Adrenal gland (tissue), 12 donors: ENCODE data around the gene STOM. TPM values are rescaled to one million over a fixed set of nuclear protein-coding genes. Genes with fewer than 3 reads are reported as not detected.

Experiments
- DNase-seq, 7 donors: peaks; one replicate each; pipeline ENCODE4 v3.0.0-alpha.2; 2019 to 2020
- H3K27ac ChIP-seq, 5 donors: fragments of 200-600 bp; sonication (generic) in 4 of 5; 1 replicate in 3 of 5; 2 replicates in 2 of 5; pipeline versions ENCODE4 v1.5.1 to v1.8.0; 2016 to 2020; ENCODE audit warnings: mild to moderate bottlenecking in 1 of 5
- H3K27me3 ChIP-seq: fragments of 200-600 bp; 2 replicates; pipeline ENCODE4 v1.8.0; 2021
- H3K36me3 ChIP-seq, 2 donors: fragments of 200-600 bp; replicated peaks in 1 of 2; 1 replicate in 1 of 2; 2 replicates in 1 of 2; pipeline versions ENCODE4 v1.5.1 to v1.8.0; 2018 to 2022
- H3K4me1 ChIP-seq, 2 donors: fragments of 200-600 bp; replicated peaks in 1 of 2; 1 replicate in 1 of 2; 2 replicates in 1 of 2; pipeline versions ENCODE4 v1.5.1 to v1.8.0; 2018 to 2021
- H3K4me3 ChIP-seq, 4 donors: fragments of 200-600 bp; sonication (generic) in 3 of 4; one replicate each; pipeline ENCODE4 v1.5.1; 2016 to 2018
- H3K9me3 ChIP-seq, 3 donors: fragments of 200-600 bp; sonication (generic) in 1 of 3; replicated peaks in 1 of 3; 1 replicate in 2 of 3; 2 replicates in 1 of 3; pipeline versions ENCODE4 v1.5.1 to v1.8.0; 2016 to 2021
- CTCF ChIP-seq, 6 experiments: fragments of 450-650 bp in 4 of 6; fragments of 200-600 bp in 2 of 6; sonication (generic) in 1 of 6; IDR thresholded peaks; 1 replicate in 5 of 6; 2 replicates in 1 of 6; pipeline versions ENCODE4 v1.5.1 to v1.8.0; 2016 to 2021; ENCODE audit warnings: antibody characterized with exemption in 6 of 6, mild to moderate bottlenecking in 2 of 6, moderate library complexity in 1 of 6
- POLR2A ChIP-seq, 2 donors: fragments of 450-650 bp; IDR thresholded peaks; one replicate each; pipeline ENCODE4 v1.6.1; 2017; ENCODE audit warnings: antibody characterized with exemption in 2 of 2, mild to moderate bottlenecking in 2 of 2, moderate library complexity in 1 of 2
- WGBS, 4 donors: extraction: QIAGEN DNeasy Blood & Tissue Kit in 2 of 4; methylation state at CpG; one replicate each; pipeline versions ENCODE4 v1.1.5 to v1.1.7; 2013 to 2017; 5-methylcytosine and 5-hydroxymethylcytosine counted together
- intact Hi-C, 2 donors: fragments of 100-400 bp; cut with DNase I; formaldehyde crosslinking; loops; one replicate each; pipeline versions ENCODE4 v1.14.1 to v1.15.0; 2022 to 2023
- polyA plus RNA-seq, 3 donors: library from polyadenylated mRNA; stranded (reverse); fragments of 200-250 nt in 2 of 3; fragments of 350-450 nt in 1 of 3; fragmentation: Illumina TruSeq in 1 of 3; extraction: RNeasy Lipid Tissue Mini Kit (QIAGEN cat#74804) in 1 of 3; gene quantifications; one replicate each; pipeline ENCODE4 v1.2.3, GENCODE V29; 2013 to 2014
- total RNA-seq, 9 donors: library from RNA; depleted of rRNA in 4 of 9; stranded (reverse); fragments of >200 nt in 4 of 9; fragments of 120-200 nt in 1 of 9; fragmentation: NEBNext Ultra II Directional in 1 of 9; extraction: Animal tissue kit (Norgen Biotek cat#: 25700) in 1 of 9; gene quantifications; one replicate each; pipeline versions ENCODE4 v1.1.0 to v1.2.4, GENCODE V29; 2013 to 2023
- donor health status: healthy with polysubstance abuse.
- donor health status: Bipolar disorder and iron deficiency.
- donor health status: DM: yes; HTN: yes; CAD: no.
- donor health status: DM: no; HTN: no; CAD: no.
- donor health status: DM: no; HTN: no; CAD: no.
- donor health status: DM: yes; HTN: yes; CAD: no.

The STOM gene
- total and polyA plus RNA-seq, 12 donors, result 104 to 427 (median 211) TPM

- Histone ChIP-seq H3K36me3 (peaks cover 0 to 76% of the 10 kb centered on the region in 2 donors), H3K4me1 (no peaks in the 10 kb centered on the region), H3K9me3 (no peaks in the 10 kb centered on the region), H3K27me3 (no peaks in the 10 kb centered on the region), H3K27ac (no peak overlapping the region), H3K4me3 (no peak overlapping the region)
- TF ChIP-seq POLR2A (IDR thresholded peaks at IDR 0.05) (no peak), CTCF (IDR thresholded peaks at IDR 0.05) (no peak)
- DNase-seq, result no peak
- intact Hi-C loops, result loop anchor here in 1 of 2 donors (10.0 kb wide), 1 partner anchor 97 kb away; no protein-coding TSS in a partner anchor
- 91 to 92% (median 92%) methylated on average over 15 to 17 of the region's 17 CpGs for WGBS, 4 donors
Observed at GRCh38 chr9:121312169-121312568, 57.9 kb downstream of the STOM start.

- intact Hi-C loops, result loop anchor here in 1 of 2 donors (10.0 kb wide), 1 partner anchor 96 kb away; no protein-coding TSS in a partner anchor
- Histone ChIP-seq H3K36me3 (peaks cover 0 to 68% of the 10 kb centered on the region in 2 donors), H3K27me3 (no peaks in the 10 kb centered on the region), H3K4me3 (no peak overlapping the region), H3K27ac (no peak overlapping the region), H3K9me3 (no peaks in the 10 kb centered on the region), H3K4me1 (peaks cover 5 to 7% of the 10 kb centered on the region in 2 donors)
- DNase-seq, result peak in 1 of 7 donors; percentile 2
- no peak for TF ChIP-seq CTCF (IDR thresholded peaks at IDR 0.05)
- no peak for TF ChIP-seq POLR2A (IDR thresholded peaks at IDR 0.05)
- 71 to 89% (median 88%) methylated on average over 4 to 9 of the region's 9 CpGs for WGBS, 4 donors
Observed at GRCh38 chr9:121310571-121310970, 59.5 kb downstream of the STOM start.

GRCh38 chr9:121309833-121310425 lies 60.1 kb downstream of the STOM start:
- no peak overlapping the region for H3K4me3 ChIP-seq
- H3K4me1 ChIP-seq, result peaks cover 10 to 13% of the 10 kb centered on the region in 2 donors
- no peak for TF ChIP-seq POLR2A (IDR thresholded peaks at IDR 0.05)
- TF ChIP-seq CTCF (IDR thresholded peaks at IDR 0.05), result no peak
- WGBS, 4 donors, result 80 to 98% (median 90%) methylated on average over 7 of the region's 7 CpGs
- H3K27me3 ChIP-seq, result no peaks in the 10 kb centered on the region
- H3K36me3 ChIP-seq, result peaks cover 0 to 69% of the 10 kb centered on the region in 2 donors
- intact Hi-C loops, result loop anchor here in 1 of 2 donors (10.0 kb wide), 1 partner anchor 95 kb away; no protein-coding TSS in a partner anchor
- H3K9me3 ChIP-seq, result no peaks in the 10 kb centered on the region
- DNase-seq, result no peak
- no peak overlapping the region for H3K27ac ChIP-seq

GRCh38 chr9:121309171-121309570 lies 60.9 kb downstream of the STOM start:
- H3K27me3 ChIP-seq, result no peaks in the 10 kb centered on the region
- H3K4me1 ChIP-seq, result peaks cover 10 to 13% of the 10 kb centered on the region in 2 donors
- H3K27ac ChIP-seq, result no peak overlapping the region
- peaks cover 0 to 69% of the 10 kb centered on the region in 2 donors for H3K36me3 ChIP-seq
- no peaks in the 10 kb centered on the region for H3K9me3 ChIP-seq
- TF ChIP-seq POLR2A (IDR thresholded peaks at IDR 0.05), result no peak
- TF ChIP-seq CTCF (IDR thresholded peaks at IDR 0.05), result no peak
- intact Hi-C loops, result no loop called here
- 87 to 94% (median 92%) methylated on average over 5 to 6 of the region's 6 CpGs for WGBS, 4 donors
- H3K4me3 ChIP-seq, result no peak overlapping the region
- DNase-seq, result no peak
